Trophoblast cell (in vitro differentiated cells and primary cell): Measurements from ENCODE around the gene ZNF552. TPM values are rescaled to one million over a fixed set of nuclear protein-coding genes. Genes with fewer than 3 reads are reported as not detected.
"Not testable (repeated sequence)": the region's sequence is repeated elsewhere in the genome, so short reads cannot be mapped to it uniquely, and the experiment has no call there.

Experiments used
- DNase-seq, 2 donors: peaks; one replicate each; pipeline ENCODE4 v3.0.0-alpha.2; 2016
- H2AFZ ChIP-seq: 2 replicates; pipeline ENCODE4 v1.6.1; 2013; ENCODE audit warnings: low read length, moderate library complexity, mild to moderate bottlenecking; ENCODE audit not compliant: insufficient read depth, poor library complexity
- H2AK5ac ChIP-seq: 2 replicates; pipeline ENCODE4 v1.6.1; 2013; ENCODE audit warnings: mild to moderate bottlenecking, low read length
- H2BK120ac ChIP-seq: 2 replicates; pipeline ENCODE4 v1.6.1; 2013; ENCODE audit warnings: low read length, mild to moderate bottlenecking, moderate library complexity; ENCODE audit not compliant: insufficient read depth, poor library complexity
- H2BK12ac ChIP-seq: 2 replicates; pipeline ENCODE4 v1.6.1; 2013; ENCODE audit warnings: mild to moderate bottlenecking, low read length, moderate library complexity
- H2BK5ac ChIP-seq: 2 replicates; pipeline ENCODE4 v1.6.1; 2013; ENCODE audit warnings: low read length, low read depth, moderate library complexity, mild to moderate bottlenecking; ENCODE audit not compliant: poor library complexity
- H3K14ac ChIP-seq: 2 replicates; pipeline ENCODE4 v1.6.1; 2013; ENCODE audit warnings: mild to moderate bottlenecking, low read length
- H3K18ac ChIP-seq: 2 replicates; pipeline ENCODE4 v1.6.1; 2013; ENCODE audit warnings: mild to moderate bottlenecking, low read length
- H3K23ac ChIP-seq: 2 replicates; pipeline ENCODE4 v1.6.1; 2013; ENCODE audit warnings: low read length
- H3K27ac ChIP-seq: 2 replicates; pipeline ENCODE4 v1.5.1; 2013; ENCODE audit warnings: low read depth, mild to moderate bottlenecking, inconsistent platforms, low read length, moderate library complexity
- H3K27me3 ChIP-seq: 2 replicates; pipeline ENCODE4 v1.6.1; 2013; ENCODE audit warnings: inconsistent platforms, mild to moderate bottlenecking, low read length, moderate library complexity; ENCODE audit not compliant: insufficient read depth
- H3K36me3 ChIP-seq, 2 experiments: 1 replicate in 1 of 2; 2 replicates in 1 of 2; pipeline ENCODE4 v1.6.1; 2013; ENCODE audit warnings: low read length in 2 of 2, mild to moderate bottlenecking in 2 of 2, moderate library complexity in 1 of 2; ENCODE audit not compliant: insufficient read depth in 2 of 2, control insufficient read depth in 1 of 2
- H3K4ac ChIP-seq: 2 replicates; pipeline ENCODE4 v1.6.1; 2013; ENCODE audit warnings: low read depth, mild to moderate bottlenecking, low read length, moderate library complexity
- H3K4me1 ChIP-seq, 2 experiments: 1 replicate in 1 of 2; 2 replicates in 1 of 2; pipeline ENCODE4 v1.6.1; 2013; ENCODE audit warnings: low read length in 2 of 2, mild to moderate bottlenecking in 2 of 2, moderate library complexity in 1 of 2; ENCODE audit not compliant: insufficient read depth in 2 of 2, control insufficient read depth in 1 of 2
- H3K4me2 ChIP-seq: 2 replicates; pipeline ENCODE4 v1.6.1; 2013; ENCODE audit warnings: inconsistent platforms, mild to moderate bottlenecking, low read length, moderate library complexity
- H3K4me3 ChIP-seq: 2 replicates; pipeline ENCODE4 v1.5.1; 2013; ENCODE audit warnings: mild to moderate bottlenecking, low read depth, low read length, inconsistent platforms
- H3K79me1 ChIP-seq: one replicate; pipeline ENCODE4 v1.6.1; 2013; ENCODE audit warnings: low read length
- H3K79me2 ChIP-seq: 2 replicates; pipeline ENCODE4 v1.6.1; 2013; ENCODE audit warnings: low read length, mild to moderate bottlenecking; ENCODE audit not compliant: control insufficient read depth, insufficient read depth, poor library complexity
- H3K9ac ChIP-seq: 2 replicates; pipeline ENCODE4 v1.6.1; 2013; ENCODE audit warnings: mild to moderate bottlenecking, low read length
- H3K9me3 ChIP-seq: 2 replicates; pipeline ENCODE4 v1.6.1; 2013; ENCODE audit warnings: low read depth, mild to moderate bottlenecking, control low read depth, inconsistent platforms, low read length; ENCODE audit not compliant: insufficient read depth
- H4K12ac ChIP-seq: 2 replicates; pipeline ENCODE4 v1.6.1; 2013; ENCODE audit warnings: low read depth, mild to moderate bottlenecking, low read length, moderate library complexity
- H4K8ac ChIP-seq: 2 replicates; pipeline ENCODE4 v1.6.1; 2013; ENCODE audit warnings: low read depth, mild to moderate bottlenecking, low read length, moderate library complexity
- H4K91ac ChIP-seq: one replicate; pipeline ENCODE4 v1.6.1; 2013; ENCODE audit warnings: low read depth, mild to moderate bottlenecking, low read length, moderate library complexity
- WGBS: extraction: QIAGEN DNeasy Blood & Tissue Kit; methylation state at CpG from one replicate; pipeline ENCODE4 v1.1.7; 2013; ENCODE audit warnings: missing lambda C conversion rate; ENCODE audit not compliant: insufficient read length, insufficient coverage; ENCODE audit errors: extremely low coverage; 5-methylcytosine and 5-hydroxymethylcytosine counted together
- polyA plus RNA-seq: library from polyadenylated mRNA; stranded (reverse); fragments of 200-250 nt; gene quantifications from 2 replicates; pipeline ENCODE4 v1.2.3, GENCODE V29; 2013

The ZNF552 gene
- polyA plus RNA-seq = 12.1 and 12.7 TPM in 2 replicates

DNA sequence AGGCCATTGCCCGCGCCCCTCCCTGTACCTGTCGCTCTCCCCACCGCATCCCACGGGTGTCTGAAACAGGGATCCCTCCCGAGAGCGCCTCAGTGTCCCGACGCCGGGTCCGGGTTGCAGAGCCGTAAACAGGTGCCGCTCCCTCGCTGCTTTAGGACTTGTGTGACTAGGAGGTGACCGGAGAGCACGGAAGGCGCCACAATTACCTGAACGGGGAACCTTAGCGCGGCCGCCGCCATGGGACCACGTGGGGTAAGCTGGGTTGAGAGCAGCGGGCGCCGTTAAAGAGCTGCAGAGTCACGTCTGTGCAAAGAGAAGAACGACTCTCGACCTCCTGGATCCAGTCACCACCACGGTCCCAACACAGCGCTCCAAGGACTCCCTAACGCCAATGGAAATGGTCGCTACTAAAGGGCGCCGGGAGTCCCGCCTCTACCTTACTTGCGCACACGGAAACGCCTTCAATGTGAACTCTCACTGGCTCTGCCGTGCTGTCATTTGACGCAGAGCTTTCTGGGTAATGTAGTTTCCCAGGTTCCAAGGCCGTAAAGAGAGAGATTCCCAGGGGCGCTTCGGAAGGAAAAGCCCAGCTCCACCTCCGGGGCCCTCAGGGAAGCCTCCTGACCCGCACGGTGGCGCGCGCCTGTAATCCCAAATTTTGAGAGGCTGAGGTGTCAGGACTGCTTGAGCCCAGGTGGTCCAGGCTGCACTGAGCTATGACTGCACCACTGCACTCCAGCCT lies at the start of gene ZNF552:
Gene ZNF552 (minus strand): TSS at position 409 of the 742 bp plus-strand sequence. CDS start 170 bp downstream, at position 239.
- peak within 1 kb of the TSS; percentile 90 for H4K12ac ChIP-seq
- peak within 1 kb of the TSS; percentile 95 for H4K91ac ChIP-seq
- H2BK5ac ChIP-seq = peak within 1 kb of the TSS; percentile 95
- H3K79me1 ChIP-seq = peaks cover 22% of the 10 kb centered on the region
- peak within 1 kb of the TSS; percentile 87 for H3K18ac ChIP-seq
- H3K4me2 ChIP-seq = peak within 1 kb of the TSS; percentile 75
- H2AFZ ChIP-seq = peak within 1 kb of the TSS; percentile 56
- WGBS = no CpG with 5 or more reads among the region's 50 CpGs
- peak; percentile 95 for DNase-seq
- no peak within 1 kb of the TSS for H3K23ac ChIP-seq
- H2BK120ac ChIP-seq = peak within 1 kb of the TSS; percentile 93
- H3K36me3 ChIP-seq = peaks cover 14 to 18% of the 10 kb centered on the region in 2 experiments
- H2AK5ac ChIP-seq = peak within 1 kb of the TSS; percentile 65
- peak within 1 kb of the TSS; percentile 77 for H3K4ac ChIP-seq
- no peaks in the 10 kb centered on the region for H3K27me3 ChIP-seq
- H3K27ac ChIP-seq = peak within 1 kb of the TSS; percentile 94
- H3K9me3 ChIP-seq = no peaks in the 10 kb centered on the region
- H3K79me2 ChIP-seq = peaks cover 10% of the 10 kb centered on the region
- peak within 1 kb of the TSS; percentile 85 for H2BK12ac ChIP-seq
- peaks cover 27 to 32% of the 10 kb centered on the region in 2 experiments for H3K4me1 ChIP-seq
- H3K14ac ChIP-seq = peak within 1 kb of the TSS; percentile 89
- H4K8ac ChIP-seq = peak within 1 kb of the TSS; percentile 81
- peak within 1 kb of the TSS; percentile 95 for H3K9ac ChIP-seq
- H3K4me3 ChIP-seq = peak within 1 kb of the TSS; percentile 89

DNA sequence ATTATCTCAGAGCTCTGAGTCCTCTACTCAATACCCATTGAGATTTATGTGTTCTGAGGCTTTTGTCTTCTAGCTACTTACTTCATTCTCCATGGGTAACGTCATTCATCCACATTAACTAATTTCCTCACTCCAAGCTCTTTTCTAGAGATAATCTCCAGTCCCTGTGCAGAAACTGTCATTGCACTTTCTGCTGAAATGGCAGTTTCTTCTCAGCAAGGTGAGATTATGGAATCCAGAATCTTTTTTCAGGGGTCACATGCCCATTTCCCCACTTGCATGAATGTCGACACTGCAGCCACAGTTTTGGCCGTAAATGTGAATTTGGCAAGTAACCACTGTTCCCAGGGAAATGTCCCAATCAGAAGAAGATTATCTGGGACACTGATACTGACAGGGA lies 47.6 kb upstream of the ZNF552 start:
- not testable (repeated sequence) for H3K4me1 ChIP-seq, H3K4me3 ChIP-seq, H3K27ac ChIP-seq, H3K27me3 ChIP-seq, H3K9me3 ChIP-seq, H4K91ac ChIP-seq, H3K14ac ChIP-seq, H2BK120ac ChIP-seq, H3K23ac ChIP-seq, H2AFZ ChIP-seq, H3K4ac ChIP-seq, H4K8ac ChIP-seq, H3K4me2 ChIP-seq, DNase-seq, H3K9ac ChIP-seq, H3K18ac ChIP-seq, H2BK5ac ChIP-seq, H3K79me2 ChIP-seq, H2BK12ac ChIP-seq, H3K79me1 ChIP-seq, H4K12ac ChIP-seq, H2AK5ac ChIP-seq
- H3K36me3 ChIP-seq = peaks cover 54 to 62% of the 10 kb centered on the region in 2 experiments
- no CpG with 5 or more reads among the region's 3 CpGs for WGBS

DNA sequence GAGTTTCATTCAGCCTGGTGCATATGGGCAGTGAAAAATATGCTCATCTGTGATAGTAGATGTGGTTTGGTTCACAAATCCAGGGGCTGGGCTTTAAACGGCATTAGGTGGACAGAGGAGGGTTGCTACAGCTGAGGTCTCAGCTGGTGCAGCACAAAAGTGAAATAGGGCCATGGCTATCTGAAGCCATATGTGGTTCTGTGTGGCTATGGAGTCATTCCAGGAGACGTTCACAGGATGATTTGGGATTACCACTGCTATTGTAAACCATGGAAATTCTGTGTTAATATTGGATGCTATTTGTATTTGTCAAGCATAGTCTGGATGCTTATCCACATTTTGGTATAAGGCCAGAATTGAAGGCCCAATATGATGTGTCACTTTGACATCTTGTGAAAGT lies 39.4 kb upstream of the ZNF552 start:
- not testable (repeated sequence) for H4K12ac ChIP-seq, H3K79me1 ChIP-seq, H3K9me3 ChIP-seq, H2BK12ac ChIP-seq, H3K14ac ChIP-seq, H3K4me3 ChIP-seq, H3K79me2 ChIP-seq, H3K4me1 ChIP-seq, DNase-seq, H4K91ac ChIP-seq, H3K27ac ChIP-seq, H2AK5ac ChIP-seq, H4K8ac ChIP-seq, H3K18ac ChIP-seq, H2AFZ ChIP-seq, H2BK120ac ChIP-seq, H3K4ac ChIP-seq, H3K4me2 ChIP-seq, H3K27me3 ChIP-seq, H3K9ac ChIP-seq, H3K23ac ChIP-seq, H2BK5ac ChIP-seq
- no CpG with 5 or more reads among the region's 2 CpGs for WGBS
- peaks cover 26 to 43% of the 10 kb centered on the region in 2 experiments for H3K36me3 ChIP-seq

DNA sequence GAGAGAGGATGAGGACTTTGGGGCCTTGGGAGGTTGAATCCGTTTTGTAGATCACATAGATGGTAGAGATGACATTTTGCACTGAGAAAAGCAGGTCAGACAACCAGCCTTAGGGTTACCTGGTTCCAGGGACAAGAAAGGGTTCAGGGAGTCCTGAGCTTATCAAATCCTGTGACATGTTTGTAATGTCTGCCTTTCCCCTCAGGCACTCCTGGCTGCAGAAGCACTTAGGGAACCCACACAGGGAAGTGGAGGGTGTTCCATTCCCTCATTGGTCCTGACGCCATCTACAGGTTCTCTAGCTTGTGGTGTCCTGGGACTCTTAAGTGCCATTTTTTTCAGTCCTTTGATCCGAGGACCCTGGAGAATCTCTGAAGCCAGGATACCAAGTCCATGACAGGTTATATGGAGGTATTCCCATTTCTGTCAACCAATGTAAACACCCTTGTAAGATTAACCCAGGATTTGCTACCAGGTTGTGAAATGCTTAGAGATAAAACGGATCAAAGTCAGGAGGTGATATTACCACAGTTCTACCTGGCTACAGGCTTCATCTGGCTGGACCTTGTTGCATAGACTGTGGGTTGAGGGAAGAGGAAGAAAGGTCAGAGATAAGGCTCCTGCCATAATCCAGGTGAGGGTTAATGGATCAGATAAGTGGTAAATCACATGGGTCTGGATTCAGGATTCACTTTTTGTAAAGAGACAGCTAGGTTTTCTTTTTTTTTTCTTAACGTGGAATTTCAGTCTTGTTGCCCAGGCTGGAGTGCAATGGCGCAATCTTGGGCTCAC lies 37.3 kb upstream of the ZNF552 start:
- not testable (repeated sequence) for H3K14ac ChIP-seq, H3K9ac ChIP-seq, H2BK12ac ChIP-seq, H3K4me3 ChIP-seq, H3K27me3 ChIP-seq, H3K79me2 ChIP-seq, H3K23ac ChIP-seq, H3K4me1 ChIP-seq, H3K79me1 ChIP-seq, H4K91ac ChIP-seq, H2BK5ac ChIP-seq, H4K8ac ChIP-seq, H2AK5ac ChIP-seq, H3K18ac ChIP-seq, H2BK120ac ChIP-seq, H2AFZ ChIP-seq, H4K12ac ChIP-seq, H3K27ac ChIP-seq, H3K9me3 ChIP-seq, H3K4ac ChIP-seq
- DNase-seq = peak in 1 of 2 donors; percentile 17
- Histone ChIP-seq H3K36me3 (peaks cover 17 to 30% of the 10 kb centered on the region in 2 experiments), H3K4me2 (peak overlapping the region; percentile 66)
- no CpG with 5 or more reads among the region's 6 CpGs for WGBS
